Medulla oblongata (tissue), 1 donor: ENCODE data around the gene HOXA1.

Source experiments
- DNase-seq: peaks from one replicate; pipeline ENCODE4 v3.0.0-alpha.2; 2015; ENCODE audit errors: extremely low spot score

HOXA1 gene

GRCh38 chr7:27105301-27106031, 9.7 kb upstream of the HOXA1 start:
- DNase-seq: peak; percentile 34

GRCh38 chr7:27104341-27105058, 8.7 kb upstream of the HOXA1 start:
- peak; percentile 53 for DNase-seq

GRCh38 chr7:27103489-27104226, 7.9 kb upstream of the HOXA1 start:
- peak; percentile 54 for DNase-seq

- DNase-seq: peak; percentile 83
These were observed 7.0 kb upstream of the HOXA1 start, which contains the start of gene HOXA2 for GRCh38 chr7:27102581-27103442. TSS of gene HOXA2 (minus strand) at chr7:27102683. CDS start at chr7:27102500, 183 bp downstream.

- DNase-seq: no peak
These were observed 6.3 kb upstream of the HOXA1 start for GRCh38 chr7:27101957-27102580.

GRCh38 chr7:27101171-27101956, 5.6 kb upstream of the HOXA1 start:
- DNase-seq: peak; percentile 60

- peak; percentile 58 for DNase-seq
These were observed 4.9 kb upstream of the HOXA1 start for GRCh38 chr7:27100694-27101170.

- DNase-seq: peak; percentile 18
These were observed 3.9 kb upstream of the HOXA1 start for GRCh38 chr7:27099453-27100370.

- DNase-seq: peak; percentile 83
These were observed 3.0 kb upstream of the HOXA1 start for GRCh38 chr7:27098578-27099451.

GRCh38 chr7:27097686-27098577, 2.1 kb upstream of the HOXA1 start:
- peak; percentile 14 for DNase-seq

- DNase-seq: peak; percentile 65
These were observed 1.1 kb upstream of the HOXA1 start for GRCh38 chr7:27096768-27097514.

- peak; percentile 27 for DNase-seq
These were observed 527 bp downstream of the HOXA1 start for GRCh38 chr7:27095050-27095896.

- no peak for DNase-seq
These were observed 1.3 kb downstream of the HOXA1 start for GRCh38 chr7:27094304-27095049.

GRCh38 chr7:27093184-27093895, 2.5 kb downstream of the HOXA1 start:
- DNase-seq: no peak
